Body of pancreas (tissue), 4 donors: ENCODE measurements around the gene CACNA2D3. TPM values are rescaled to one million over a fixed set of nuclear protein-coding genes. Genes with fewer than 3 reads are reported as not detected.

ENCODE experiments used
- ATAC-seq: fragments of 150-250 bp; one replicate; pipeline ENCODE4 v1.9.1; 2016
- DNase-seq, 4 donors: peaks; one replicate each; pipeline ENCODE4 v3.0.0-alpha.2; 2019
- H3K27ac ChIP-seq, 4 donors: fragments of 200-600 bp; sonication (generic); 1 replicate in 3 of 4; 2 replicates in 1 of 4; pipeline versions ENCODE4 v1.5.1 to v1.6.1; 2016 to 2019; ENCODE audit warnings: mild to moderate bottlenecking in 1 of 4, mixed read lengths in 1 of 4, moderate library complexity in 1 of 4
- H3K27me3 ChIP-seq, 2 donors: fragments of 200-600 bp; sonication (generic); one replicate each; pipeline ENCODE4 v1.6.0; 2016; ENCODE audit warnings: mild to moderate bottlenecking in 1 of 2
- H3K36me3 ChIP-seq, 2 donors: fragments of 200-600 bp; sonication (generic); replicated peaks in 1 of 2; 2 replicates each; pipeline ENCODE4 v1.5.1; 2016; ENCODE audit warnings: low read depth in 2 of 2; ENCODE audit not compliant: insufficient read depth in 1 of 2
- H3K4me1 ChIP-seq: fragments of 200-600 bp; sonication (generic); one replicate; pipeline ENCODE4 v1.6.0; 2016
- H3K4me3 ChIP-seq, 2 donors: fragments of 200-600 bp; sonication (generic); 1 replicate in 1 of 2; 2 replicates in 1 of 2; pipeline ENCODE4 v1.5.1; 2016 to 2019
- H3K9me3 ChIP-seq, 3 donors: fragments of 200-600 bp; sonication (generic); 1 replicate in 2 of 3; 2 replicates in 1 of 3; pipeline ENCODE4 v1.5.1; 2016
- CTCF ChIP-seq, 7 experiments: fragments of 450-650 bp in 4 of 7; fragments of 200-600 bp in 3 of 7; sonication (generic) in 3 of 7; IDR thresholded peaks; one replicate each; pipeline ENCODE4 v1.5.1; 2016 to 2019; ENCODE audit warnings: antibody characterized with exemption in 7 of 7
- POLR2A ChIP-seq, 3 donors: fragments of 450-650 bp; IDR thresholded peaks; one replicate each; pipeline ENCODE4 v1.6.1; 2016; ENCODE audit warnings: antibody characterized with exemption in 3 of 3, mild to moderate bottlenecking in 2 of 3
- WGBS, 2 donors: methylation state at CpG; one replicate each; pipeline ENCODE4 v1.1.5; 2017; 5-methylcytosine and 5-hydroxymethylcytosine counted together
- intact Hi-C: fragments of 100-400 bp; cut with DNase I; formaldehyde crosslinking; loops from one replicate; pipeline ENCODE4 v1.15.1; 2023
- total RNA-seq, 2 donors: library from RNA; depleted of rRNA; stranded (reverse); fragments of >200 nt; gene quantifications; one replicate each; pipeline ENCODE4 v1.1.0, GENCODE V29; 2016

Gene CACNA2D3
- not detected for total RNA-seq

- DNase-seq, result peak in 3 of 4 donors; percentile 22 to 53 (median 39)
- 0 to 3% methylated on average over 9 to 35 of the region's 100 CpGs for WGBS, 2 donors
- H3K27ac ChIP-seq, result no peak within 1 kb of the TSS
- peaks cover 5 to 26% of the 10 kb centered on the region in 2 donors for H3K27me3 ChIP-seq
- TF ChIP-seq CTCF (IDR thresholded peaks at IDR 0.05) (no peak), POLR2A (IDR thresholded peaks at IDR 0.05) (no peak)
- no peaks in the 10 kb centered on the region for H3K36me3 ChIP-seq
- no peak for ATAC-seq
- intact Hi-C loops, result no loop called here
- peaks cover 26% of the 10 kb centered on the region for H3K4me1 ChIP-seq
- H3K4me3 ChIP-seq, result peak within 1 kb of the TSS in 1 of 2 donors; percentile 8
- no peaks in the 10 kb centered on the region for H3K9me3 ChIP-seq
These were observed at the start of gene CACNA2D3 for GRCh38 chr3:54122324-54123002. Gene CACNA2D3 (plus strand): TSS chr3:54122552.

DNA sequence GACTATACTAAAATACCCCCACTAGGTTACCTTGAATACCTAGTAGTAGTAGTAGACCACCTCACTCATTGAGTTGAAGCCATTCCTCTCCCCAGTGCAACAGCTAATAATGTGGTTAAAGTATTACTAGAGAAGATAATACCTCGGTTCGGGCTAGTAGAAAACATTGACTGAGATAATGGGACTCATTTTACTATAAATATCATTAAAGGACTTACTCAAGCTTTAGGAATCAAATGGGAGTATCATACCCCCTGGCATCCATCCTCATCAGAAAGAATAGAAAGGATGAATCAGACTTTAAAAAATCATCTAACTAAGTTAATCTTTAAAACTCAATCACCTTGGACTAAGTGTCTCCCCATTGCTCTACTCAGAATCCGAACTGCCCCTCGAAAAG is 49.0 kb upstream of the CACNA2D3 start:
- no peak for DNase-seq
- no peak overlapping the region for H3K4me3 ChIP-seq
- TF ChIP-seq CTCF (IDR thresholded peaks at IDR 0.05) (no peak), POLR2A (IDR thresholded peaks at IDR 0.05) (no peak)
- 52 to 56% methylated on average over 4 of the region's 4 CpGs for WGBS, 2 donors
- H3K9me3 ChIP-seq, result peaks cover 0 to 17% (median 0%) of the 10 kb centered on the region in 3 donors
- intact Hi-C loops, result no loop called here
- no peak overlapping the region for H3K27ac ChIP-seq
- no peaks in the 10 kb centered on the region for H3K36me3 ChIP-seq
- no peak for ATAC-seq
- no peaks in the 10 kb centered on the region for H3K27me3 ChIP-seq
- no peaks in the 10 kb centered on the region for H3K4me1 ChIP-seq

- Histone ChIP-seq H3K9me3 (no peaks in the 10 kb centered on the region), H3K4me1 (no peaks in the 10 kb centered on the region), H3K27me3 (no peaks in the 10 kb centered on the region), H3K4me3 (no peak overlapping the region), H3K27ac (no peak overlapping the region), H3K36me3 (no peaks in the 10 kb centered on the region)
- WGBS, 2 donors, result 42 to 54% methylated on average over 4 of the region's 4 CpGs
- DNase-seq, result no peak
- ATAC-seq, result no peak
- TF ChIP-seq POLR2A (IDR thresholded peaks at IDR 0.05) (no peak), CTCF (IDR thresholded peaks at IDR 0.05) (no peak)
- intact Hi-C loops, result no loop called here
These were observed 43.0 kb upstream of the CACNA2D3 start for GRCh38 chr3:54079314-54079713.

GRCh38 chr3:54079730-54080325 is 42.5 kb upstream of the CACNA2D3 start:
- 51 to 59% methylated on average over 9 of the region's 9 CpGs for WGBS, 2 donors
- Histone ChIP-seq H3K27me3 (no peaks in the 10 kb centered on the region), H3K9me3 (no peaks in the 10 kb centered on the region), H3K4me1 (no peaks in the 10 kb centered on the region), H3K27ac (no peak overlapping the region), H3K36me3 (no peaks in the 10 kb centered on the region), H3K4me3 (no peak overlapping the region)
- TF ChIP-seq POLR2A (IDR thresholded peaks at IDR 0.05) (no peak), CTCF (IDR thresholded peaks at IDR 0.05) (no peak)
- intact Hi-C loops, result no loop called here
- no peak for DNase-seq
- no peak for ATAC-seq

DNA sequence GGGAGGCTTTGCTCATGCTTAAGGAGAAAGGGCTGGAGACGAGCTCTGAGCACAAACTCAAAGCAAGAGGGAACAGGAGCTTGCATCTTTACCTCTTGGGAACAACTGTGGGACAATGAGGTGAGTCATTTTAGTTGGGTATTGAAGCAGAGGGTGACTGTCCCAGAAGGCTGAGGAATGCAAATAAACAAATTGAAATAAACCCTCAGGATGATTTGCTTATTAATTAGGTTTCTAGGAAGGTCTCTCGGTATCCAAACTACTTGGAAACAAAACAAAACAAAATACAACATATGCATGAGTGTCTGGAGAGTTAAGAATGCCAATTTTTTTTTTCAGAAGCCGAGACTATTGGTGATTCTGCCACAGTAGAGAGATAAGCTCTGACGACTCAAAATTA is 38.4 kb upstream of the CACNA2D3 start:
- Histone ChIP-seq H3K4me3 (no peak overlapping the region), H3K4me1 (no peaks in the 10 kb centered on the region)
- intact Hi-C loops, result no loop called here

More for the DNA sequence above, 38.4 kb upstream of the CACNA2D3 start:
- Histone ChIP-seq H3K27me3 (peaks cover 0 to 12% of the 10 kb centered on the region in 2 donors), H3K9me3 (no peaks in the 10 kb centered on the region), H3K27ac (no peak overlapping the region), H3K36me3 (no peaks in the 10 kb centered on the region)
- ATAC-seq (no peak), DNase-seq (no peak)
- WGBS, 2 donors, result 44 to 49% methylated on average over 4 of the region's 4 CpGs
- TF ChIP-seq CTCF (IDR thresholded peaks at IDR 0.05), result no peak
- no peak for TF ChIP-seq POLR2A (IDR thresholded peaks at IDR 0.05)
